ENCODE results near the gene ASPDH.

GRCh38 chr19:50513746-50514345, at the start of gene ASPDH:
- TF ChIP-seq, protein P1, sequence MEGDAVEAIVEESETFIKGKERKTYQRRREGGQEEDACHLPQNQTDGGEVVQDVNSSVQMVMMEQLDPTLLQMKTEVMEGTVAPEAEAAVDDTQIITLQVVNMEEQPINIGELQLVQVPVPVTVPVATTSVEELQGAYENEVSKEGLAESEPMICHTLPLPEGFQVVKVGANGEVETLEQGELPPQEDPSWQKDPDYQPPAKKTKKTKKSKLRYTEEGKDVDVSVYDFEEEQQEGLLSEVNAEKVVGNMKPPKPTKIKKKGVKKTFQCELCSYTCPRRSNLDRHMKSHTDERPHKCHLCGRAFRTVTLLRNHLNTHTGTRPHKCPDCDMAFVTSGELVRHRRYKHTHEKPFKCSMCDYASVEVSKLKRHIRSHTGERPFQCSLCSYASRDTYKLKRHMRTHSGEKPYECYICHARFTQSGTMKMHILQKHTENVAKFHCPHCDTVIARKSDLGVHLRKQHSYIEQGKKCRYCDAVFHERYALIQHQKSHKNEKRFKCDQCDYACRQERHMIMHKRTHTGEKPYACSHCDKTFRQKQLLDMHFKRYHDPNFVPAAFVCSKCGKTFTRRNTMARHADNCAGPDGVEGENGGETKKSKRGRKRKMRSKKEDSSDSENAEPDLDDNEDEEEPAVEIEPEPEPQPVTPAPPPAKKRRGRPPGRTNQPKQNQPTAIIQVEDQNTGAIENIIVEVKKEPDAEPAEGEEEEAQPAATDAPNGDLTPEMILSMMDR (IDR thresholded peaks at IDR 0.05 in 2 of 3, conservative IDR thresholded peaks at IDR 0.05 in 1 of 3; ENCODE audit: borderline replicate concordance in 1 of 3, insufficient read depth in 1 of 3, low read depth in 2 of 3, low read length in 2 of 3), result no peak
- TF ChIP-seq EZH2 (IDR thresholded peaks at IDR 0.05) (no peak), POLR2A (IDR thresholded peaks at IDR 0.05; ENCODE audit: borderline replicate concordance, extremely low read depth, insufficient read depth, insufficient read length) (no peak), FOSL1 (IDR thresholded peaks at IDR 0.05; ENCODE audit: low read depth) (no peak)
- TF ChIP-seq, protein P2, sequence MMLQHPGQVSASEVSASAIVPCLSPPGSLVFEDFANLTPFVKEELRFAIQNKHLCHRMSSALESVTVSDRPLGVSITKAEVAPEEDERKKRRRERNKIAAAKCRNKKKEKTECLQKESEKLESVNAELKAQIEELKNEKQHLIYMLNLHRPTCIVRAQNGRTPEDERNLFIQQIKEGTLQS (IDR thresholded peaks at IDR 0.05), result no peak
